ENCODE results near the gene MLPH.

DNA sequence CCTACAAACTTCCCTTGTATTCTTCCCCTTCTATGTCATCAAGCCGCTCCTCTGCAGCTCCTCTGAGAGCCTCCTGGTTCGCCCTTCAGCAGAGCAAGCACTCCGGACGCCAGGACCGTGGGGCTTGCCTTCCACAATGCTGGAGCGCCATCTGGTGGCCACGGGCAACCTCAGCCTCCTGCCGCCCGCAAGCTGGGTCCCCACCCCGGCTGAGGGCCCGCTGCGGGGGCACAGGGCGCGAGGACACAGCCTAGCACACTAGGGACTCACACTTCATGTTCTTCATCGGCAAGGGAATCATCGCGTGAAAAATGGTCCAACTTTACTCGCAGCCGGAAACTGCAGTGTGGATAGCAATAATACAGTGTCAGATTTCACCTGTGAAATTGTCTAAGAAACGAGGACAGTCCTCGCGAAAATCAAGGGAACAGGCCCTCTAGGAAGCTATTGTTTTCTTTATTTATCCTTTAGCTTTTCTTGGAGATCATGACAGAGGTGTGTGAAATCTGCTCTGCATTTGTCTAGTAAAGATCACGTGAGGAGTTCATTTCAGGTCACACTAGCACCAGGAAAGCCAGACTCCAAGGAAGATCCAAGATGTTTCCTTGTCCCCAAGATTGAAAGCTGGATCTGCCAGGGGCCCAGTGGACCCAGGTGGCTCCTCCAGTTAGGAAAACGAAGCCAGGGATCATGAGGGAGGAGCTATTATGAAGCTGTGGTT lies 85.1 kb downstream of the MLPH start:
- TF ChIP-seq, protein P1, sequence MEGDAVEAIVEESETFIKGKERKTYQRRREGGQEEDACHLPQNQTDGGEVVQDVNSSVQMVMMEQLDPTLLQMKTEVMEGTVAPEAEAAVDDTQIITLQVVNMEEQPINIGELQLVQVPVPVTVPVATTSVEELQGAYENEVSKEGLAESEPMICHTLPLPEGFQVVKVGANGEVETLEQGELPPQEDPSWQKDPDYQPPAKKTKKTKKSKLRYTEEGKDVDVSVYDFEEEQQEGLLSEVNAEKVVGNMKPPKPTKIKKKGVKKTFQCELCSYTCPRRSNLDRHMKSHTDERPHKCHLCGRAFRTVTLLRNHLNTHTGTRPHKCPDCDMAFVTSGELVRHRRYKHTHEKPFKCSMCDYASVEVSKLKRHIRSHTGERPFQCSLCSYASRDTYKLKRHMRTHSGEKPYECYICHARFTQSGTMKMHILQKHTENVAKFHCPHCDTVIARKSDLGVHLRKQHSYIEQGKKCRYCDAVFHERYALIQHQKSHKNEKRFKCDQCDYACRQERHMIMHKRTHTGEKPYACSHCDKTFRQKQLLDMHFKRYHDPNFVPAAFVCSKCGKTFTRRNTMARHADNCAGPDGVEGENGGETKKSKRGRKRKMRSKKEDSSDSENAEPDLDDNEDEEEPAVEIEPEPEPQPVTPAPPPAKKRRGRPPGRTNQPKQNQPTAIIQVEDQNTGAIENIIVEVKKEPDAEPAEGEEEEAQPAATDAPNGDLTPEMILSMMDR (IDR thresholded peaks at IDR 0.05 in 8 of 11, conservative IDR thresholded peaks at IDR 0.05 in 3 of 11) = peak; percentile 74 to 97 (median 95)
- TF ChIP-seq POLR2A (IDR thresholded peaks at IDR 0.05) (no peak), POLR2AphosphoS5 (IDR thresholded peaks at IDR 0.05) (peak in 2 of 3 donors; percentile 48 to 71)
